Measurements from ENCODE around the gene EXOC4. TPM values are rescaled to one million over a fixed set of nuclear protein-coding genes. Genes with fewer than 3 reads are reported as not detected.

The EXOC4 gene
- total RNA-seq, 1 experiment from 2014 or later = 66.2 TPM

- Mint-ChIP-seq H3K27me3 (ENCODE audit: insufficient read depth, unreplicated experiment) (no peaks in the 10 kb centered on the region), H3K36me3 (ENCODE audit: insufficient read depth, unreplicated experiment) (peaks cover 9% of the 10 kb centered on the region), H3K27ac (ENCODE audit: unreplicated experiment) (no peak overlapping the region), H3K9me3 (ENCODE audit: unreplicated experiment) (no peaks in the 10 kb centered on the region), H3K4me1 (ENCODE audit: low read depth, unreplicated experiment) (no peaks in the 10 kb centered on the region), H3K4me3 (ENCODE audit: unreplicated experiment) (no peak overlapping the region)
- intact Hi-C loops (cut with micrococcal nuclease; ENCODE audit: unreplicated experiment) = no loop called here
- H3K36me3 ChIP-seq (ENCODE audit: control insufficient read depth, insufficient read depth, low read length) = no peaks in the 10 kb centered on the region
- BruUV-seq (replicated peaks) = no TSS peak
- H3K4me3 ChIP-seq (ENCODE audit: low read depth, low read length) = no peak overlapping the region
- H3K9me3 ChIP-seq = no peaks in the 10 kb centered on the region
- CTCF ChIA-PET = no interaction called here
- TF ChIP-seq CTCF (IDR thresholded peaks at IDR 0.05; ENCODE audit: insufficient read depth in 1 of 2, low read depth in 1 of 2, low read length in 1 of 2, severe bottlenecking in 1 of 2, unreplicated experiment in 1 of 2) = no peak
- no peaks in the 10 kb centered on the region for H3K27me3 ChIP-seq (replicated peaks; ENCODE audit: control insufficient read depth, insufficient read depth, low read length)
- no peaks in the 10 kb centered on the region for H3K4me1 ChIP-seq
- no peak for DNase-seq
- POLR2A ChIA-PET = no interaction called here
Measured at GRCh38 chr7:133552079-133552478, 299.2 kb downstream of the EXOC4 start.

GRCh38 chr7:133554330-133554729, 301.5 kb downstream of the EXOC4 start:
- Mint-ChIP-seq H3K4me1 (ENCODE audit: low read depth, unreplicated experiment) (no peaks in the 10 kb centered on the region), H3K9me3 (ENCODE audit: unreplicated experiment) (no peaks in the 10 kb centered on the region), H3K27ac (ENCODE audit: unreplicated experiment) (no peak overlapping the region), H3K36me3 (ENCODE audit: insufficient read depth, unreplicated experiment) (no peaks in the 10 kb centered on the region), H3K4me3 (ENCODE audit: unreplicated experiment) (no peak overlapping the region), H3K27me3 (ENCODE audit: insufficient read depth, unreplicated experiment) (no peaks in the 10 kb centered on the region)
- no peak for TF ChIP-seq CTCF (IDR thresholded peaks at IDR 0.05; ENCODE audit: insufficient read depth in 1 of 2, low read depth in 1 of 2, low read length in 1 of 2, severe bottlenecking in 1 of 2, unreplicated experiment in 1 of 2)
- no peaks in the 10 kb centered on the region for H3K27me3 ChIP-seq (replicated peaks; ENCODE audit: control insufficient read depth, insufficient read depth, low read length)
- no TSS peak for BruUV-seq (replicated peaks)
- no peaks in the 10 kb centered on the region for H3K36me3 ChIP-seq (ENCODE audit: control insufficient read depth, insufficient read depth, low read length)
- ChIA-PET CTCF (no interaction called here), POLR2A (no interaction called here)
- no peaks in the 10 kb centered on the region for H3K9me3 ChIP-seq
- no peak for DNase-seq
- H3K4me3 ChIP-seq (ENCODE audit: low read depth, low read length) = no peak overlapping the region
- no peaks in the 10 kb centered on the region for H3K4me1 ChIP-seq
- intact Hi-C loops (cut with micrococcal nuclease; ENCODE audit: unreplicated experiment) = no loop called here

GRCh38 chr7:133556048-133556447, 303.2 kb downstream of the EXOC4 start:
- Mint-ChIP-seq H3K27ac (ENCODE audit: unreplicated experiment) (no peak overlapping the region), H3K9me3 (ENCODE audit: unreplicated experiment) (no peaks in the 10 kb centered on the region), H3K36me3 (ENCODE audit: insufficient read depth, unreplicated experiment) (no peaks in the 10 kb centered on the region), H3K4me1 (ENCODE audit: low read depth, unreplicated experiment) (no peaks in the 10 kb centered on the region), H3K27me3 (ENCODE audit: insufficient read depth, unreplicated experiment) (no peaks in the 10 kb centered on the region), H3K4me3 (ENCODE audit: unreplicated experiment) (no peak overlapping the region)
- Histone ChIP-seq H3K4me1 (no peaks in the 10 kb centered on the region), H3K4me3 (ENCODE audit: low read depth, low read length) (no peak overlapping the region), H3K9me3 (no peaks in the 10 kb centered on the region), H3K27me3 (replicated peaks; ENCODE audit: control insufficient read depth, insufficient read depth, low read length) (no peaks in the 10 kb centered on the region), H3K36me3 (ENCODE audit: control insufficient read depth, insufficient read depth, low read length) (no peaks in the 10 kb centered on the region)
- CTCF ChIA-PET = no interaction called here
- intact Hi-C loops (cut with micrococcal nuclease; ENCODE audit: unreplicated experiment) = no loop called here
- BruUV-seq (replicated peaks) = no TSS peak
- POLR2A ChIA-PET = no interaction called here
- DNase-seq = no peak
- no peak for TF ChIP-seq CTCF (IDR thresholded peaks at IDR 0.05; ENCODE audit: insufficient read depth in 1 of 2, low read depth in 1 of 2, low read length in 1 of 2, severe bottlenecking in 1 of 2, unreplicated experiment in 1 of 2)
